H9 (cell line): Measurements from ENCODE around the gene AFF1. TPM values are rescaled to one million over a fixed set of nuclear protein-coding genes. Genes with fewer than 3 reads are reported as not detected.

Source experiments
- DNase-seq: peaks from one replicate; pipeline ENCODE4 v3.0.0-alpha.2; 2017
- H2AFZ ChIP-seq: one replicate; pipeline ENCODE4 v1.6.1; 2013; ENCODE audit warnings: mild to moderate bottlenecking, low read length, control low read depth, moderate library complexity
- H2AK5ac ChIP-seq: 2 replicates; pipeline ENCODE4 v1.6.1; 2013; ENCODE audit warnings: low read length, control low read depth, mixed read lengths; ENCODE audit not compliant: insufficient read length
- H2BK120ac ChIP-seq: one replicate; pipeline ENCODE4 v1.6.1; 2013; ENCODE audit warnings: low read depth, mild to moderate bottlenecking, low read length, control low read depth, inconsistent platforms; ENCODE audit not compliant: poor library complexity, severe bottlenecking
- H2BK12ac ChIP-seq: 2 replicates; pipeline ENCODE4 v1.6.1; 2013; ENCODE audit warnings: low read length, control low read depth, mixed read lengths, low read depth; ENCODE audit not compliant: insufficient read length
- H2BK15ac ChIP-seq: 2 replicates; pipeline ENCODE4 v1.6.1; 2013; ENCODE audit warnings: low read depth, low read length, control low read depth
- H2BK20ac ChIP-seq: one replicate; pipeline ENCODE4 v1.6.1; 2013; ENCODE audit warnings: low read depth, mild to moderate bottlenecking, low read length, control low read depth, inconsistent platforms; ENCODE audit not compliant: poor library complexity, severe bottlenecking
- H2BK5ac ChIP-seq: 2 replicates; pipeline ENCODE4 v1.6.1; 2013; ENCODE audit warnings: low read length, control low read depth, mixed read lengths; ENCODE audit not compliant: insufficient read length
- H3K14ac ChIP-seq: 2 replicates; pipeline ENCODE4 v1.6.1; 2013; ENCODE audit warnings: low read length, control low read depth; ENCODE audit not compliant: insufficient read depth
- H3K18ac ChIP-seq: 2 replicates; pipeline ENCODE4 v1.6.1; 2013; ENCODE audit warnings: low read depth, mild to moderate bottlenecking, mixed read lengths, low read length, control low read depth; ENCODE audit not compliant: insufficient read length
- H3K23ac ChIP-seq: 2 replicates; pipeline ENCODE4 v1.6.1; 2013; ENCODE audit warnings: low read length, control low read depth, mixed read lengths, low read depth; ENCODE audit not compliant: insufficient read length
- H3K23me2 ChIP-seq: 2 replicates; pipeline ENCODE4 v1.6.1; 2013; ENCODE audit warnings: low read depth, mild to moderate bottlenecking, mixed read lengths, low read length, control low read depth; ENCODE audit not compliant: insufficient read length, poor library complexity, severe bottlenecking
- H3K27ac ChIP-seq: 2 replicates; pipeline ENCODE4 v1.5.1; 2013; ENCODE audit warnings: low read length, control low read depth, mixed read lengths, low read depth; ENCODE audit not compliant: insufficient read length
- H3K27me3 ChIP-seq: 2 replicates; pipeline ENCODE4 v1.6.1; 2013; ENCODE audit warnings: low read length, control low read depth, inconsistent platforms; ENCODE audit not compliant: insufficient read depth
- H3K4ac ChIP-seq: 2 replicates; pipeline ENCODE4 v1.6.1; 2013; ENCODE audit warnings: low read depth, mild to moderate bottlenecking, control low read depth, inconsistent platforms, low read length, moderate library complexity
- H3K4me1 ChIP-seq: 2 replicates; pipeline ENCODE4 v1.6.1; 2013; ENCODE audit warnings: low read length, control low read depth, inconsistent platforms; ENCODE audit not compliant: insufficient read depth
- H3K4me2 ChIP-seq: 2 replicates; pipeline ENCODE4 v1.6.1; 2013; ENCODE audit warnings: low read length, control low read depth, mixed read lengths; ENCODE audit not compliant: insufficient read length, insufficient read depth
- H3K56ac ChIP-seq: 2 replicates; pipeline ENCODE4 v1.6.1; 2013; ENCODE audit warnings: low read depth, mild to moderate bottlenecking, mixed read lengths, low read length, control low read depth; ENCODE audit not compliant: insufficient read length
- H3K79me1 ChIP-seq: 2 replicates; pipeline ENCODE4 v1.6.1; 2013; ENCODE audit warnings: low read depth, mild to moderate bottlenecking, moderate library complexity, low read length, control low read depth, inconsistent platforms; ENCODE audit not compliant: insufficient read depth, poor library complexity, severe bottlenecking
- H3K79me2 ChIP-seq: 2 replicates; pipeline ENCODE4 v1.6.1; 2013; ENCODE audit warnings: low read length, control low read depth, inconsistent platforms; ENCODE audit not compliant: insufficient read depth
- H3K9ac ChIP-seq: 2 replicates; pipeline ENCODE4 v1.6.1; 2013; ENCODE audit warnings: low read length, control low read depth, mixed read lengths; ENCODE audit not compliant: insufficient read length; ENCODE audit errors: extremely low read depth
- H3K9me3 ChIP-seq: one replicate; pipeline ENCODE4 v1.6.1; 2013; ENCODE audit warnings: low read depth, low read length, inconsistent platforms; ENCODE audit not compliant: control insufficient read depth
- H3T11ph ChIP-seq: one replicate; pipeline ENCODE4 v1.6.1; 2013; ENCODE audit warnings: mild to moderate bottlenecking, low read length, control low read depth, inconsistent platforms
- H4K20me1 ChIP-seq: one replicate; pipeline ENCODE4 v1.6.1; 2013; ENCODE audit not compliant: control insufficient read depth, insufficient read length, insufficient read depth
- H4K5ac ChIP-seq: 2 replicates; pipeline ENCODE4 v1.6.1; 2013; ENCODE audit warnings: low read depth, mild to moderate bottlenecking, mixed read lengths, low read length, control low read depth; ENCODE audit not compliant: insufficient read length
- H4K8ac ChIP-seq: replicated peaks from 2 replicates; pipeline ENCODE4 v1.6.1; 2013; ENCODE audit warnings: low read length, control low read depth, mixed read lengths, low read depth; ENCODE audit not compliant: insufficient read length
- H4K91ac ChIP-seq: 2 replicates; pipeline ENCODE4 v1.6.1; 2013; ENCODE audit warnings: low read depth, mild to moderate bottlenecking, moderate library complexity, mixed read lengths, low read length, control low read depth; ENCODE audit not compliant: insufficient read length
- H3K27ac Mint-ChIP-seq, 3 experiments: 2 replicates in 2 of 3; 3 replicates in 1 of 3; pipeline ENCODE4 v1.8.0; 2020 to 2021; ENCODE audit warnings: mixed read lengths in 3 of 3, mild to moderate bottlenecking in 1 of 3, moderate library complexity in 1 of 3
- H3K27me3 Mint-ChIP-seq: 2 replicates; pipeline ENCODE4 v1.8.0; 2021; ENCODE audit warnings: low read depth, mild to moderate bottlenecking, moderate library complexity, mixed read lengths
- H3K36me3 Mint-ChIP-seq, 3 experiments: 2 replicates in 2 of 3; 3 replicates in 1 of 3; pipeline ENCODE4 v1.8.0; 2020 to 2021; ENCODE audit warnings: low read depth in 3 of 3, mixed read lengths in 3 of 3; ENCODE audit not compliant: insufficient read depth in 1 of 3
- H3K4me1 Mint-ChIP-seq, 2 experiments: 2 replicates each; pipeline ENCODE4 v1.8.0; 2020; ENCODE audit warnings: mixed read lengths in 2 of 2
- H3K4me3 Mint-ChIP-seq, 2 experiments: 2 replicates in 1 of 2; 3 replicates in 1 of 2; pipeline ENCODE4 v1.8.0; 2020 to 2021; ENCODE audit warnings: mild to moderate bottlenecking in 2 of 2, mixed read lengths in 2 of 2, moderate library complexity in 1 of 2
- H3K9me3 Mint-ChIP-seq, 2 experiments: 2 replicates in 1 of 2; 3 replicates in 1 of 2; pipeline ENCODE4 v1.8.0; 2020; ENCODE audit warnings: mild to moderate bottlenecking in 2 of 2, mixed read lengths in 2 of 2, moderate library complexity in 1 of 2
- CTCF ChIP-seq: fragments of 200-600 bp; sonication (generic); conservative IDR thresholded peaks from 3 replicates; pipeline ENCODE4 v1.8.0; 2021; ENCODE audit warnings: antibody characterized with exemption, mild to moderate bottlenecking
- WGBS: extraction: QIAGEN DNeasy Blood & Tissue Kit; methylation state at CpG from one replicate; pipeline ENCODE4 v1.1.7; 2013; ENCODE audit warnings: missing lambda C conversion rate, low lambda C conversion rate, mixed read lengths; ENCODE audit not compliant: insufficient read length; ENCODE audit errors: extremely low coverage; 5-methylcytosine and 5-hydroxymethylcytosine counted together
- total RNA-seq: library from RNA; stranded (reverse); gene quantifications from 2 replicates; pipeline ENCODE4 v1.2.1, GENCODE V29; 2021

AFF1 gene
- total RNA-seq, 1 experiment from 2014 or later: 74.5 TPM

GRCh38 chr4:86919561-86920223 is 15.1 kb upstream of the AFF1 start:
- Histone ChIP-seq H3K4me2 (no peak overlapping the region), H3K18ac (no peak overlapping the region), H2AK5ac (no peak overlapping the region), H2BK20ac (no peak overlapping the region), H3K27ac (no peak overlapping the region), H2AFZ (no peak overlapping the region), H3T11ph (no peak overlapping the region), H3K9ac (no peak overlapping the region), H4K20me1 (no peaks in the 10 kb centered on the region), H3K23ac (no peak overlapping the region), H3K14ac (no peak overlapping the region), H2BK120ac (no peak overlapping the region), H4K8ac (no peak overlapping the region), H4K5ac (no peak overlapping the region), H3K4me1 (no peaks in the 10 kb centered on the region), H2BK5ac (no peak overlapping the region), H4K91ac (no peak overlapping the region), H3K9me3 (no peaks in the 10 kb centered on the region), H3K27me3 (no peaks in the 10 kb centered on the region), H3K23me2 (no peaks in the 10 kb centered on the region), H3K79me2 (no peaks in the 10 kb centered on the region), H3K4ac (no peak overlapping the region), H2BK12ac (no peak overlapping the region), H3K79me1 (no peaks in the 10 kb centered on the region), H3K56ac (no peak overlapping the region), H2BK15ac (no peak overlapping the region)
- Mint-ChIP-seq H3K27me3 (no peaks in the 10 kb centered on the region), H3K27ac (no peak overlapping the region), H3K4me3 (no peak overlapping the region), H3K9me3 (no peaks in the 10 kb centered on the region), H3K4me1 (no peaks in the 10 kb centered on the region; a peak in 1 of 4 replicates), H3K36me3 (no peaks in the 10 kb centered on the region; a peak in 1 of 7 replicates)
- no peak for DNase-seq
- WGBS: no CpG with 5 or more reads among the region's 4 CpGs
- no peak for TF ChIP-seq CTCF
